HG03558 (cell line): ENCODE measurements around the gene EOMES.

Source experiments
- ATAC-seq: cut with Tn5 transposase; IDR thresholded peaks from one replicate; pipeline ENCODE4 v1.9.1; 2021; ENCODE audit warnings: moderate number of reproducible peaks; ENCODE audit not compliant: unreplicated experiment; ENCODE audit errors: extremely low read depth

The EOMES gene

GRCh38 chr3:27685474-27685873 is 36.6 kb downstream of the EOMES start:
- no peak for ATAC-seq

- no peak for ATAC-seq
Measured at GRCh38 chr3:27684302-27684701, 37.8 kb downstream of the EOMES start.

GRCh38 chr3:27681249-27681748 is 40.8 kb downstream of the EOMES start:
- peak; percentile 58 for ATAC-seq

GRCh38 chr3:27680517-27681246 is 41.4 kb downstream of the EOMES start:
- ATAC-seq, result no peak

- ATAC-seq, result no peak
Measured at GRCh38 chr3:27679691-27680090, 42.4 kb downstream of the EOMES start.

GRCh38 chr3:27678234-27678633 is 43.9 kb downstream of the EOMES start:
- no peak for ATAC-seq

GRCh38 chr3:27677565-27677964 is 44.6 kb downstream of the EOMES start:
- ATAC-seq, result no peak

- no peak for ATAC-seq
Measured at GRCh38 chr3:27675287-27675686, 46.8 kb downstream of the EOMES start.

GRCh38 chr3:27673701-27674100 is 48.4 kb downstream of the EOMES start:
- ATAC-seq, result no peak

- no peak for ATAC-seq
Measured at GRCh38 chr3:27671101-27671500, 51.0 kb downstream of the EOMES start.

GRCh38 chr3:27670619-27671018 is 51.5 kb downstream of the EOMES start:
- ATAC-seq, result no peak

GRCh38 chr3:27669591-27669990 is 52.5 kb downstream of the EOMES start:
- ATAC-seq, result peak; percentile 39

- no peak for ATAC-seq
Measured at GRCh38 chr3:27667751-27668150, 54.4 kb downstream of the EOMES start.

GRCh38 chr3:27666708-27667107 is 55.4 kb downstream of the EOMES start:
- ATAC-seq, result no peak

GRCh38 chr3:27666272-27666671 is 55.9 kb downstream of the EOMES start:
- no peak for ATAC-seq
